ENCODE data around the gene BZW2.

- TF ChIP-seq EZH2 (IDR thresholded peaks at IDR 0.05): no peak
- TF ChIP-seq POLR2AphosphoS5 (IDR thresholded peaks at IDR 0.05; ENCODE audit: borderline replicate concordance, low read depth, low read length): no peak
- TF ChIP-seq FOXP2 (optimal IDR thresholded peaks at IDR 0.05; ENCODE audit: control extremely low read depth, extremely low read length, insufficient read depth): no peak
Measured at GRCh38 chr7:16661924-16662323, 15.9 kb downstream of the BZW2 start.

Measured in SK-N-MC (cell line).